Skin epidermis (tissue), 12 donors: ENCODE measurements around the gene ABCB1.
"Not testable (repeated sequence)": the region's sequence is repeated elsewhere in the genome, so short reads cannot be mapped to it uniquely, and the experiment has no call there.

Source experiments
- H3K27ac ChIP-seq, 21 experiments: fragments of 200-600 bp; sonication (generic) in 11 of 21; one replicate each; pipeline ENCODE4 v1.5.0; 2020; ENCODE audit warnings: mild to moderate bottlenecking in 3 of 21, inconsistent platforms in 2 of 21, moderate library complexity in 2 of 21
- H3K4me3 ChIP-seq, 7 experiments: fragments of 200-600 bp; sonication (generic) in 2 of 7; one replicate each; pipeline ENCODE4 v1.5.0; 2020; ENCODE audit warnings: inconsistent platforms in 2 of 7, mild to moderate bottlenecking in 2 of 7, moderate library complexity in 1 of 7

The ABCB1 gene

DNA sequence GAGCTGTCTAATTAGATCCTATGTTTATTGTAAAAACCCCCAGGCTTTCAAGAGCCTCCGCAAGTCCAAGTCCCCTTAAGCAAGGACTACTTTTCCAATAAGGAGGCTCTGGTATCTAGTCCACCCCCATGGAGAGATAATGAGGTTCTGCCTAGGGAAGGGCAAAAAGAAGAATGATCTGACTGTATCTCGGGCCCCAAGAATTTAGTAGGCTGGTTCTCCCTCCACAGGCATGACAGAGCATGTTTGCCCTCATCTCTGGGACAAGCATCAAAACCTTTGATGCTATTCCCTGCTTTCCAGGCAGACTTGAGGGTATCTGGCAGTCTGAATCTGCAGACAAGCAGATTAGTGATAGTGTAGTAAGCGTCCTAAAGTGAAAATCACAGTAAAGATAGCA lies 19.0 kb downstream of the ABCB1 start:
- Histone ChIP-seq H3K27ac (no peak overlapping the region), H3K4me3 (no peak overlapping the region)

DNA sequence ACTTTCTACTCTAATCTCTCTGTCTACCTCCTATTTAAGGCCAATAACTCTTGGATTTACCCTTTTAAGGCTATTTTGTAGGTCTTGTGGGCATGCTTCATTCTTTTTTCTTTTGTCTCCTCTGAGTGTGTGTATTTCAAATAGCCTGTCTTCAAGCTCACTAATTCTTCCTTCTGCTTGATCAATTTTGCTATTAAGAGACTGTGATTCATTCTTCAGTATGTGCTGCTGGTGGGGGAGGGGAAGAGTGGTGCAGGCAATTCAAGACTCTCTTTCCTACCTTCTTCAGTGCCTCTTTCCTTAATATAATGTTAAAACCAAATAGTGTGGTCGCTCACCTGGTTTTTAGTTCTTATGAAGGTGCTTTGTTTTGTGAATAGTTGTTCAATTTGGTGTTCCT lies 20.0 kb downstream of the ABCB1 start:
- no peak overlapping the region for H3K4me3 ChIP-seq
- H3K27ac ChIP-seq = no peak overlapping the region

DNA sequence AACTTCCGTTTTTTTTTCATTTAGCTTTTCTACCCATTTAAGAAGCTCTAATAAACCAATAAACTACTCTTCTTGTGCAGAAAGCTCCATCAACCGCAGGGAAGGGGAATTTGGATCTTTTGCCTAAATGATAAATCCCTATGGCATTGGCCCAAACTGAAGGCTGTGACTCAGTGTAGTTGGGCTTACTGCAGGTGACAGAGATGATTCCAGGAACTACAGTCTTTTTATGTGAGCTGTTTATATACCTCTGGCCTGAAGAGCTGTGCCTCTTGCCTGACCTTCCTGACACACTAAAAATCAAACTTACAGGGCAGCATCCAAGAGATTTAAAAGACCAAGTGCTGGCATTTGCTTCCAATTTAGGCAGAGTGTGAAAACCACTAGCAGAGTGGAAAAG lies 25.2 kb downstream of the ABCB1 start:
- Histone ChIP-seq H3K27ac (no peak overlapping the region), H3K4me3 (no peak overlapping the region)

DNA sequence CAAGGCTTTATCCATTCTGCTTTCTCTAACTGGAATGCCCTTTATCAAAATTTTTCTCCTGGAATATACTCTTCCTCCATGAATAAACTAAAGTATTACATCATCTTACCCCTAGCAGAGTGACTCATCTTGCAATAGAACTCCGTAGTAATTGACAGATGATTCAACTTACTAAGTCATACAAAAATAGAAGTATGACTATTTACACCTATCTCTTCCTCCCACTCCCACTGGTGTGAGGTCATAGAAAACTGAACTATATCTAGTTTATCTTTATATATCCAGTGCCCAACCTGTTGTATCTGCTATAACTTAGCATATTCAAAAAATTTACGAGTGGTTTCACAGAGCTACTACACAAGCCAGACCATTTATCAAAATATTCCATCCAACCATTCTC lies 26.1 kb downstream of the ABCB1 start:
- no peak overlapping the region for H3K4me3 ChIP-seq
- no peak overlapping the region for H3K27ac ChIP-seq

DNA sequence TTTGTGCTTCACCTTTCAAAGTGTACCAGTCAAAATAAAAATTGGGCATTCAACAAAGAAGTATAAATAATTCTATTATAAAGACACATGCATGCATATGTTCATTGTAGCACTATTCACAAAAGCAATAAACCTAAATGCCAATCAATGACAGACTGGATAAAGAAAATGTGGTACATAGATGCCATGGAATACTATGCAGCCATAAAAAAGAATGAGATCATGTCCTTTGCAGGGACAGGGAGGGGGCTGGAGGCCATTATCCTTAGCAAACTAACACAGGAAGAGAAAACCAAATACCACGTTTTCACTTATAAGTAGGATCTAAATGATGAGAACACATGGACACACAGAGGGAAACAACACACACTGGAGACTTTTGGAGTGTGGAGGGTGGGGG lies 28.2 kb downstream of the ABCB1 start:
- H3K4me3 ChIP-seq, H3K27ac ChIP-seq: not testable (repeated sequence)

DNA sequence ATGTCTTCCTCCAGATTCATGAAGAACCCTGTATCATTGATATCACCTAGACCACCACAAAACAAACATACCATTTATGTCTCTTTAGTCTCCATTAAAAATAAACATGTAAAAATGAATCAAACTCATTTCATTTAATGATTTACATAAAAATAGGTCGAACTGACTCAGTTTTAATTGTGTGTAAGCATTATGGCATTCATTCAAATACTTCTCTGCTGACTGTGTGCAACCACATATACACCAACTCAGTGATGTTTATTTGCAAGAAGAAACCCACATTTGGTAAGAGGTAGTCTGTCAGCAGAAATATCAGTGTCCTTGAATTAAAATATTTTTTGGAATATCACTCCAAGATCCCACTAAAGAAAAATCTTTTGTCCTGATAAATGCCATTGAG lies 30.5 kb downstream of the ABCB1 start:
- H3K27ac ChIP-seq = no peak overlapping the region

DNA sequence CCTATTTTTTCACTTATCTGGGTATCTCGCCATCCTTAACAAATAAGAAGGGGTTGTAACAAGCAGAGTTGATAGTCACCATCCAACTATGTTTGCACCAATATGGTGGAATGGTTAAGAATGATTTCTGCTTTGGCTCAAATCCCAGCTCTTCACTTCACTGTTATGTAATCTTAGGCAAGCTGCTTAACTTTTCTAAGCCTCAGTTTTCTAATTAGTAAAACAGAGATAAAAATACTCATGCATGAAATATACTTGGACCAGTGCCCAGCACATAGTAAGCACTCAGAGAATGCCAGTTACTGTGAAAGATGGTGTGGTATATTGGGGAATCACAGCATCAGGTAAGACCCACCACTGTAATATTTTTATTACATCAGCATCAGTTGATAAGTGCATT lies 33.6 kb downstream of the ABCB1 start:
- no peak overlapping the region for H3K4me3 ChIP-seq

More for the DNA sequence above, 30.5 kb downstream of the ABCB1 start:
- no peak overlapping the region for H3K4me3 ChIP-seq

DNA sequence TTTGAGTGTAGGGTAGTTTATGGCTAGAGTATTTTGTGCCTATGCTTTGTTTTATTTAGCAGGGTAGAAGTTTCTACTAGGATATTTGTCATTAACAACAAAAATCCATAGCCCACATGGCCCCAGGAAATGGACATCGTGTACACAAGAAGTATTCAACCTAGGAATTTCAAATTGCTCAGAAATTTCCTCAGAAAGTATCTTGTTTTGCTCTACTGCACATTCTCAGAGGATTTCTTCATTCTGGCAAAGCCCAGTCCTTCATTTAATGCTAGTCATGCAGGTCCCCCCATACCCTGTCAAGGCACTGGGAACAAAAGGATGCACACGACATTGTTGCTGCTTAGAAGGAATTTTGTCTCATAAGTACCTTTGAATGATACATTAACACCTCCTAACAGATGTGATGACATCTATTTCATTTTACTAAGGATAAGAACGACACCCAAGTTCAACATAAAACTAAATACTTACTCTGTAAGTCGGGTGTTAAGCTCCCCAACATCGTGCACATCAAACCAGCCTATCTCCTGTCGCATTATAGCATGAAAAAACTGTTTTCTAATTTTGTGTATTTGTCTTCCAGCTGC lies 34.3 kb downstream of the ABCB1 start:
- H3K27ac ChIP-seq = no peak overlapping the region
- no peak overlapping the region for H3K4me3 ChIP-seq

More for the DNA sequence above, 33.6 kb downstream of the ABCB1 start:
- no peak overlapping the region for H3K27ac ChIP-seq

DNA sequence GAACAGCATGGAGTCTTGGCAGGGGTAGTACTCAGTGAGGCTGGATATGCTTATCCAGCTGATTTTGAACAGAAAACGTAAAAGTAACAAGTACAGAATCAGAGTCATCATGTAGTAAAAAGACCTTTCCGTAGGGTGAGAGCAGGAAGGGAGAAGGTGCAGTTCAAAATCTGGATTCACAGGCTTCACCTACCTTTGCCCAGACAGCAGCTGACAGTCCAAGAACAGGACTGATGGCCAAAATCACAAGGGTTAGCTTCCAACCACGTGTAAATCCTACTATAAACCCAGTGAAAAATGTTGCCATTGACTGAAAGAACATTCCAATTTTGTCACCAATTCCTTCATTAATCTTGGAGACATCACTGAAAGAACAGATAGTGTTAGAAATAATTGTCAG lies 34.8 kb downstream of the ABCB1 start:
- no peak overlapping the region for H3K27ac ChIP-seq
- H3K4me3 ChIP-seq = no peak overlapping the region

DNA sequence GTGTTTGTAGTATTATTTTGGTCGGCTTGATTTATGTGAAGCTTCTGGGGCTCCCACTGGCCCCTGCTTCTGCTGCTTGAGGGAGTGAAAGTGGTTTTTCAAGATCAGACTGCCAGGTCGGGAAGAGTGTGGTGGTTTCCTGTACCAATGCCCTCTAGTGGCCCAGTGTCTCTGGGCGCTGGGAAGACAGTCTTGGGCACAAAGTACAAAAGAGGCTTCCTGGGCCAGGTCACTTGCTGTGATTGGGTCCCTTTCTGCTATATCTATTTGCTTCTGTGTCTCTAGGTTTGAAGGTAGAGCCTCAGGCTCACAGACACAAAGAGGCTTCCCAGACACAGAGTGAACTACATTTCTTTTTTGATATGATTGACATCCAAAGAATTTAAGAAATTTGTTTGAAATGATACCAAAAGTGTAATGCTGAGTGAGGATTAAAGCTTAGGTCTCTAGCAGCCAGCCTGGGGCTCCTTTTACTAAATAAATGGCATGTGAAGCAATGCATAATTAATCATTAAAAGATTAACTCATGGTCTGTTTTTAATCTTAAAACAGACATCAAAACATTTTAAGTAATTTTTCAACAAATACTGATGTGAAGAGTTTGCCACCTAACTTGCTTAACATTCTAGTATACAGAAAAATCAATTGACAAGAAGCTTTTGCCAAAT lies 36.3 kb downstream of the ABCB1 start:
- Histone ChIP-seq H3K27ac (no peak overlapping the region), H3K4me3 (no peak overlapping the region)

DNA sequence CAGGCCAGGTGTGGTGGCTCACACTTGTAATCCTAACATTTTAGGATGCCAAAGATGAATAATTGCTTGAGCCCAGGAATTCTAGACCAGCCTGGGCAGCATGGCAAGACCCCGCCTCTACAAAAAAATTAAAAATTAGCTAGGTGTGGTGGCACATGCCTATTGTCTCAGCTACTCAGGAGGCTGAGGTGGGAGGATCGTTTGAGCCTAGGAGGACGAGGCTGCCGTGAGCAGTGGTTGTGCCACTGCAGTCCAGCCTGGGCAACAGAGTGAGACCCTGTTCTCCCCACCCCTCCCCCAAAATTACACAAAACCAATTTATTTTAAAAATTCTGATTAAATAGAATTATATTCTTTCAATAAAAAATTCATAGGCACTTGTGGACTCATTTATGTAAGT lies 39.0 kb downstream of the ABCB1 start:
- Histone ChIP-seq H3K4me3 (no peak overlapping the region), H3K27ac (no peak overlapping the region)

DNA sequence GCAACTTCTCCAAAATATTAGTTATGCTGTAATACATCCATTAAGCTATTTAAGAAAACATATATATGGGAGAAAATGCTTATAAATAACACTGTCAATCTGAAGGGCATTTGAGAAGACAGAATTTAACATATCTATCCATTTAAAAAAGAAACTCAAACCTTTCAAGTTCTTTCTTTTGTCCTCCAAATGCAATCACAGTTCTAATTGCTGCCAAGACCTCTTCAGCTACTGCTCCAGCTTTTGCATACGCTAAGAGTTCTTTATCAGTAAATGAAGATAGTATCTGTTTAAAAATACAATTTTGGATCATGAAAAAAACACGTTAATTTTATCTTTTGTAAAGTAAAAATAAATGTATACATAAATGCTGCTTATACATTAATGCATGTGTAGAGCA lies 39.6 kb downstream of the ABCB1 start:
- Histone ChIP-seq H3K27ac (no peak overlapping the region), H3K4me3 (no peak overlapping the region)

DNA sequence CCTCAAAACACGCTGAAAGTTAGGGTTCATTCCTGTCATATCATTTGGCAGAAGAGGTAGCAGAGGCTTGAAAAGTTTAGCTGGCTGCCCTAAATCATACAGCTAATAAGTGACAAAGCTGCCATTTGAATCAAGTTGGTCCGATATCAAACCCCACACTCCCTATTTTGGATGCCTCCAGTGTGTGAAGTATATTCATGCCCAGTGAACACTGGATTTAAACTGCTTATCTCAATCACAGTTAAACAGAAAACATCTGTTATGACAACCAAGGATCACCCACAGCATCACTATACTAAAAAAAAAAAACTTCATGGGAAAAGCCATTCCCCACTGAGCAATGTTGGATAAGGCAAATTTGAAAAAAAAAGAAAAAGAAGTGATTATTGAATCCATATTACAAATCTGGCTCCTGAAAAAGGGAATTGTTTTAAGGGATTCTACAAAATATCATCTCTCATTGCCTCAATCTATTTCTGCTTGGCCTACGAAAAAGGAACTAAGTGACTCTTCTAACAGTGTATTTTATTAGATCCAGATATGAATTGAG lies 48.3 kb downstream of the ABCB1 start:
- no peak overlapping the region for H3K4me3 ChIP-seq
- H3K27ac ChIP-seq = no peak overlapping the region

DNA sequence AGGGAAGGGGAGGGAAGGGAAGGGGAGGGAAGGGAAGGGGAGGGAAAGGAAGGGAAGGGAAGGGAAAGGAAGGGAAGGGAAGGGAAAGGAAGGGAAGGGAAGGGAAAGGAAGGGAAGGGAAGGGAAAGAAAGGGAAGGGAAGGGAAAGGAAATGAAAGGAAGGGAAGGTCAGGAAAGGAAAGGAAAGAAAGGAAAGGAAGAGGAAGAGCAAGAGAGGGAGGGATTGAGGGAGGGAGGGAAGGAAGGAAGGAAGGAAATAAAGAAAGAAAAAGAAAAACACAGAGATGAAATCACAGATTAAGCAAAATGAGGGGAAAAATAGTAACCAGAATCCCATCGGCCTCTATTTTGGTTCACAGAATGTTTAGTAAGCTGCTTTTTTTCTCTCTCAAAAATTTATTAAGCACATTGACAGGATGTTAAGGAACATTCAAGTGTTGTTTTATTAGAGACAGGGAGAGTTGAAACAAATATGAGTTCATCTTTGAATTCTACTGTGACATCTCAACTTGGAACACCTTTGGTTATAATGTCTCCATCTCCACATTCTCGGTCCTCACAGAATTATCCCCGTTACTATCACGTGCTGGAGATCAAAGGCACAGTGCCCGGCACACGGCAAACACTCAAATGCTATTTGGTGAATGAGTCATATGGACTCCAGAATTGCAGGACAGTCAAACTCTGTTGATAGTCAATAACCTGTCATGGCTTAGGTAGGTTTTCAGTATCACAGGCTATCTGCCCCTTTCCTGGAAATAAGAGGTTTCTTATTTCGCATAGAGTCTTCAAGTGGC lies 52.4 kb downstream of the ABCB1 start:
- H3K4me3 ChIP-seq = no peak overlapping the region
- H3K27ac ChIP-seq = no peak overlapping the region

DNA sequence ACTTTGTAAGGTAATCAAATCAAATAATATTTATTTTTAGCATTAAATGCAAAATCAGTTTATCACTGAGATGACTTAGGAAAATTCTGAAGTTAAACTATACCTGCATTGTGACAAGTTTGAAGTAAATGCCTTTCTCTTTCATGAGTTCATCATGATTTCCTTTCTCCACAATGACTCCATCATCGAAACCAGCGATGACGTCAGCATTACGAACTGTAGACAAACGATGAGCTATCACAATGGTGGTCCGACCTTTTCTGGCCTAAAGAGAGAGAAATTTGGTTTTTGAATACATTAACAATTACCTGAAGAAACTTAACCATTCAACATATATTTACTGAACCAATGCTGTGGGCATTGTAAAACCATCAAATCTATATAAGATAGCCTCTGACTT lies 54.9 kb downstream of the ABCB1 start:
- no peak overlapping the region for H3K4me3 ChIP-seq
- H3K27ac ChIP-seq = no peak overlapping the region

DNA sequence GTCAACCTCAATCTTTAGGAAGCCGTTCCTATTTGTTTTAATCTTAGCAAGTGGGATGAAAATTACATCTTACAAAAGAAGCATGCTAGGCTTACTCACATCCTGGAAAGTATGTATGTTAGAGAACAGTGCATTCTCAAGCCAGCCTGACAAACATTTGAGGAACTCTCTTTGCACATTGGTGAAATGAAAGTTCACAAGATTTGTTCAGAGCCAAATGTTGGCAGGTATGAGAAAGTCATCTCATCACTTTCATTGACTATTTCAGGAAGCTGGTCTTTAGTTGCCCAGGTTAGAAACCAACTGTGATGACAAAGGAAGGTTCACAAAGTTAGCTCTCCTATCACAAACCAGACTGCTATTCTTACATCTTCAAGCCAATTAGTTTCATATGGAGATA lies 57.1 kb downstream of the ABCB1 start:
- Histone ChIP-seq H3K27ac (no peak overlapping the region), H3K4me3 (no peak overlapping the region)

DNA sequence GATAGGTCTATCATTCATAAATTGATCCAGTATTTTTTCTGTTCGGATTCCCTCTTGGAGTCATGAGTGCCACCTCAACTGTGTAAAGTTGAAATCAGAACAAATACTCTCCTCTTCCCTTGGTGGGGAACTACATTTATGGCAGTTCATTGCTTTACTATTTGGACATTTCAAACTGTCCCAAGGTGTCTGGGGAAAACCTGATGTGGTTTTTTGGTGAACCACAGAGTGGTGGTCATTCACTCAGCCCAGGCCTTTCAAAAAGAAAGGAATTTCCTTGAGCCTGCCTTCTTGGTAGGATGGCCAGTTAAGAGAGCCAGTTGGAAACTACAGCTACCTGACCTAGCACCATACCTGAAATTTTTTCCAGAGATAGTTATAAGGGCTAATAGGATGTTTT lies 59.0 kb downstream of the ABCB1 start:
- H3K27ac ChIP-seq = no peak overlapping the region

DNA sequence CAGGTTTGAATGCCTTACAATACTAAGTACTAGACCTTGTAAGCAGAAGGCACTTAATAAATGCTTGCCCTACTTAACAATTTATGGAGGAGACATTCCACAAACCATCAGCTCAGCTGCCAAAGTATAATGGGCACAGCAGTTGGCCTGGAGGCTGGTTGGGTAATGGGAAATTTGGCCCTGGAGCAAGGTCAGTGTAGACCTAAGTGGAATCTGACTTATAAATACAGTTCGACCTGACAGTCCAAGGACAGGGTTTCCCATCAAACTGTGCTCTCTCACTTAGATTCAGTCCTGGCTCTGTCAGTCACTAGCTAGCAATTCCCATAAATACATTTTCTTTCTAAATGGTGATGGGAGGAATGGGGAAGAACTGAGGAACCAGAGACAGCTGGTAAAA lies 62.6 kb downstream of the ABCB1 start:
- H3K27ac ChIP-seq = no peak overlapping the region
- H3K4me3 ChIP-seq = no peak overlapping the region

More for the DNA sequence above, 59.0 kb downstream of the ABCB1 start:
- H3K4me3 ChIP-seq = no peak overlapping the region

DNA sequence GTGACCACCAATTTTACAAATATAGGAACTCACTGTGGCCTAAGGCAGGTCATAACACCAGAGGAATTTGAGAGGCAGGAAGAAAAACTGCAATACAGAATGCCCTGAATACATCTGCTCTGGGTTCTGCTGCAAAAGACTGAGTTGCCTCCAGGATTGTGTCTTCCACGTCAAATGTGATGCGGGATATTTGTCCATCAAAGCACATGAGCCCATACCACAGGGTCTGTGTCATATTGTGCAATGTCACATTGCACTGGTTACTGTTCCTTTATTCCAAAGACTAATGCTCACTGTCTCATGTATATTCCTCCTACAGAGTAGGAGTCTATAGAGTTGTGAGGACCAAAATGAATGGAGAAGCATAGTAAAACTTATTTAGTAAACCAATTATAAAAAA lies 66.6 kb downstream of the ABCB1 start:
- no peak overlapping the region for H3K27ac ChIP-seq
- no peak overlapping the region for H3K4me3 ChIP-seq

DNA sequence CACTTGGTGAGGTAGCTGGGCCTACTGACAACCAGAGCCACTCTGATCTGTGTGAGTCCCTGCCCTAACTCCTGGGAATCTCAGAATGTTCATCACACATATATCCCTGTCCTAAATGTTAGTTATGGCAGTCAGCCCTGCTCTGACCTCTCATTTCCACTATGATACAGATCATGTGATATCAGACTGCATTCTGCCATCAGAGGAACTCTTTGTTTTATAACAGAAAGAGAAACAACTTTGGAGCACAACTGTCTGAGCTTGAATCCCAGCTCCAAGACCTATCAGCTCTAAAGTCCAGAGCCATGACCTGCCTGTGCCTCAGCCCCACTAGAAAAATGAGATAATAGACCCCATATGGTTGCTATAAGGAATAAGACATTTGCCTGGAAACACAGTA lies 70.6 kb downstream of the ABCB1 start:
- Histone ChIP-seq H3K4me3 (no peak overlapping the region), H3K27ac (no peak overlapping the region)

DNA sequence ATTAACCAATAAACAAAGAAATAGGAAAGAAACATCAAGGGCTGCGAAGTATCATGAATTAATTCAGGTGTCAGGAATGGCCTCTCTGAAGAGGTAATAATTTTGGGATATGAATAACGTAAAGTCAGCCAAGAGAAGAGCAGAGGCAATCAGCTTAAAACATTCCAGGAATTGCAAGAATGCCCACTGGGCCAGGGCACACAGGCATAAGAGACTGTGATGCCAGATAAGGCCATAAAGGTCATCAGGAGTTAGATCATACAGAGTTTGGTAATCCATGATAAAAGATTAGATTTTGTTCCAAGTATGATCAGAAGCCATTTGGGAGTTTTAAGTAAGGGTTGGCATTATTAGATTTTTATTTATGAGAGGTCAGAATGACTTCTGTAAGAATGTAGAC lies 72.0 kb downstream of the ABCB1 start:
- Histone ChIP-seq H3K27ac (no peak overlapping the region), H3K4me3 (no peak overlapping the region)
